Astrocyte (in vitro differentiated cells and primary cell): ENCODE data around the gene LIPC.

Experiments
- CTCF ChIP-seq: IDR thresholded peaks from 2 replicates; pipeline ENCODE4 v1.5.1; 2011; ENCODE audit warnings: low read depth, mild to moderate bottlenecking, inconsistent platforms, low read length, moderate library complexity; ENCODE audit not compliant: insufficient read depth
- EZH2 ChIP-seq: IDR thresholded peaks from 2 replicates; pipeline ENCODE4 v1.6.1; 2012; ENCODE audit warnings: mild to moderate bottlenecking, low read length, inconsistent platforms; ENCODE audit not compliant: insufficient read depth

- TF ChIP-seq CTCF (no peak), EZH2 (no peak)
These were observed 33.3 kb downstream of the LIPC start for GRCh38 chr15:58465070-58465469.
